HepG2 (cell line): ENCODE data around the gene RDH11. TPM values are rescaled to one million over a fixed set of nuclear protein-coding genes. Genes with fewer than 3 reads are reported as not detected.

Source experiments
- ARNTL ChIP-seq: sonication (generic); formaldehyde crosslinking; IDR thresholded peaks from 2 replicates; pipeline ENCODE4 v1.4.0; 2020; ENCODE audit warnings: mild to moderate bottlenecking, missing genetic modification reagents
- HDAC1 ChIP-seq: sonication (generic); formaldehyde crosslinking; IDR thresholded peaks from 2 replicates; pipeline ENCODE4 v1.5.1; 2020; ENCODE audit warnings: mild to moderate bottlenecking, missing genetic modification reagents
- HMGXB4 ChIP-seq, 2 experiments: sonication (generic) in 1 of 2; formaldehyde crosslinking in 1 of 2; IDR thresholded peaks; 2 replicates each; pipeline versions ENCODE4 v1.4.0 to v1.6.1; 2018 to 2020; ENCODE audit warnings: missing genetic modification reagents in 2 of 2, borderline replicate concordance in 1 of 2, low read depth in 1 of 2, mild to moderate bottlenecking in 1 of 2, missing biosample characterization in 1 of 2
- HOXA3 ChIP-seq: sonication (generic); formaldehyde crosslinking; IDR thresholded peaks from 2 replicates; pipeline ENCODE4 v1.5.0; 2020; ENCODE audit warnings: missing genetic modification reagents
- KAT8 ChIP-seq: IDR thresholded peaks from 2 replicates; pipeline ENCODE4 v1.6.1; 2016; ENCODE audit warnings: missing genetic modification reagents, missing compliant biosample characterization
- KLF16 ChIP-seq, 2 experiments: sonication (generic) in 1 of 2; formaldehyde crosslinking in 1 of 2; IDR thresholded peaks; 2 replicates each; pipeline versions ENCODE4 v1.6.1 to v1.8.0; 2016 to 2023; ENCODE audit warnings: missing genetic modification reagents in 2 of 2, missing compliant biosample characterization in 1 of 2
- MXD4 ChIP-seq: IDR thresholded peaks from 2 replicates; pipeline ENCODE4 v1.6.1; 2016; ENCODE audit warnings: mild to moderate bottlenecking, missing biosample characterization, missing genetic modification reagents
- MYC ChIP-seq: sonication (generic); formaldehyde crosslinking; IDR thresholded peaks from 2 replicates; pipeline ENCODE4 v1.9.0; 2021; ENCODE audit warnings: missing genetic modification reagents, borderline replicate concordance
- NFATC3 ChIP-seq: sonication (generic); formaldehyde crosslinking; IDR thresholded peaks from 2 replicates; pipeline ENCODE4 v1.5.1; 2020; ENCODE audit warnings: mild to moderate bottlenecking, missing genetic modification reagents
- SOX13 ChIP-seq, 3 experiments: fragments of 450-650 bp in 1 of 3; sonication (generic) in 1 of 3; formaldehyde crosslinking in 1 of 3; IDR thresholded peaks in 2 of 3; conservative IDR thresholded peaks in 1 of 3; 2 replicates each; pipeline versions ENCODE4 v1.5.0 to v1.6.1; 2016 to 2020; ENCODE audit warnings: antibody characterized with exemption in 1 of 3, mild to moderate bottlenecking in 1 of 3, missing compliant biosample characterization in 1 of 3, missing genetic modification reagents in 1 of 3, moderate library complexity in 1 of 3
- STAG1 ChIP-seq: sonication (generic); formaldehyde crosslinking; IDR thresholded peaks from 2 replicates; pipeline ENCODE4 v1.4.0; 2020; ENCODE audit warnings: missing genetic modification reagents
- TEAD2 ChIP-seq: sonication (generic); formaldehyde crosslinking; IDR thresholded peaks from 2 replicates; pipeline ENCODE4 v1.9.0; 2021; ENCODE audit warnings: missing genetic modification reagents
- TFDP2 ChIP-seq: sonication (generic); formaldehyde crosslinking; IDR thresholded peaks from 2 replicates; pipeline ENCODE4 v1.4.0; 2020; ENCODE audit warnings: missing genetic modification reagents
- YEATS2 ChIP-seq: sonication (generic); formaldehyde crosslinking; IDR thresholded peaks from 2 replicates; pipeline ENCODE4 v1.4.0; 2020; ENCODE audit warnings: missing genetic modification reagents, borderline replicate concordance
- ZGPAT ChIP-seq: IDR thresholded peaks from 2 replicates; pipeline ENCODE4 v1.6.1; 2016; ENCODE audit warnings: mild to moderate bottlenecking
- ZKSCAN8 ChIP-seq: IDR thresholded peaks from 2 replicates; pipeline ENCODE4 v1.6.1; 2016; ENCODE audit warnings: borderline replicate concordance, missing genetic modification reagents, missing compliant biosample characterization
- ZNF75D ChIP-seq: sonication (generic); formaldehyde crosslinking; IDR thresholded peaks from 2 replicates; pipeline ENCODE4 v1.8.1; 2023; ENCODE audit warnings: missing genetic modification reagents, mild to moderate bottlenecking, borderline replicate concordance
- polyA plus RNA-seq, 8 experiments: library from polyadenylated mRNA; depleted of rRNA in 3 of 8; stranded (reverse) in 7 of 8; unstranded in 1 of 8; fragments of >200 nt; fragmentation: Illumina TruSeq in 4 of 8; extraction: Trizol in 4 of 8; gene quantifications; 2 replicates each; pipeline versions ENCODE4 v1.2.1 to v1.2.3, GENCODE V29; 2011 to 2016; ENCODE audit warnings: low read depth in 4 of 8, missing spikeins in 1 of 8, mixed read lengths in 1 of 8; ENCODE audit not compliant: insufficient read depth in 1 of 8
- total RNA-seq, 5 experiments: library from RNA; depleted of rRNA; stranded (reverse); fragments of >200 nt; fragmentation: Illumina TruSeq; extraction: Trizol; gene quantifications; 2 replicates each; pipeline ENCODE4 v1.2.3, GENCODE V29; 2016; ENCODE audit warnings: low read depth in 1 of 5
- TF ChIP-seq, protein P1 (sequence below): IDR thresholded peaks from 2 replicates; pipeline ENCODE4 v1.4.0; 2020; ENCODE audit warnings: mild to moderate bottlenecking, missing genetic modification reagents

The RDH11 gene
- total and polyA plus RNA-seq, 2 of the 13 experiments (the other 11 are each of a cell fraction or from before 2014, with no cell fraction given) = 106 to 131 TPM

DNA sequence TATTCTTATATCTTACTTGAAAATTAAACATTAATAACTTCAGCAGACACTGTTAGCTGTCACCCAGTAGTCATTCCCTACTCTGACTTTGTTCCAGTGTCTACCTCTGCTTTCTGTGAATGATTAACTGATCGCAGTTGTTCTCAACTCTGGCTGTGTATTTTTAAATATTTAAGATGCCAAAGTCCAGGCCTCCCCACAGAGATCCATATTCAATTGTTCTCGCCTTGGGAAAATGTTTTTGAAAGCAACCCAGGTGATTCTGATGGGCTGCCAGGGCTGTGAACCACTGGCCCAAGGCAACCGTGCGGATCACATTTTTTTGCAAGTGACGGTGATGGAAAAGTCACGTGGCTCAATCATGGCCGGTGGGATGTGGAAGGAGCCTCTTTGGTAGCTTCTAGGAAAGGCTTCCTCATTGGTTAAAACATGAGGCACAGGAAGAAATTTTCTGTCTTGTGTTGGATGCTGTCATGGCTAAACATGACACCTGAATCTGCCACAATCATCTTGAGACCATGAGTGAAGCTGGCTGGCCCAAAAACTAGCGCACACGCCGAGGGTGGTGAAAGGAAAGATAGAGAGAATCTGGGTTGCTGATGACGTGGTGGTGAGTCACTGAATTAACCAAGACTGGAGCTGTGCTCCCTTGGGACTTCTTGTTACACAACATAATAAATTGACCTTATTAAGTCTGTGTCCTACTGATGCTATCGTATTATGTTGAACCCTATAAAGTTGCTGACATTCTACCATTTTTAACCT is 43.4 kb upstream of the RDH11 start (continued):
- TF ChIP-seq HDAC1 (CRISPR knock-in tag) (peak; percentile 62), HMGXB4 (CRISPR knock-in tag; IDR thresholded peaks at IDR 0.05; ENCODE audit: borderline replicate concordance in 1 of 2, low read depth in 1 of 2) (peak in 1 of 2 experiments; percentile 27; a peak in 1 of 4 replicates), ZNF75D (no peak), TFDP2 (peak; percentile 60; the same call in 1 of the 2 replicates), KLF16 (CRISPR knock-in tag; IDR thresholded peaks at IDR 0.05) (peak in 1 of 2 experiments; percentile 25; a peak in 1 of 4 replicates), ARNTL (CRISPR knock-in tag) (peak; percentile 95), NFATC3 (no peak), KAT8 (CRISPR knock-in tag) (peak; percentile 29; the same call in 1 of the 2 replicates), ZKSCAN8 (CRISPR knock-in tag) (0 out of 2 replicates have a peak, but pooled peaks have one; percentile 20), YEATS2 (CRISPR knock-in tag) (no peak), STAG1 (CRISPR knock-in tag) (no peak), TEAD2 (CRISPR knock-in tag) (no peak), MYC (CRISPR knock-in tag) (peak; percentile 56; the same call in 1 of the 2 replicates), HOXA3 (peak; percentile 66), SOX13 (IDR thresholded peaks at IDR 0.05) (peak; percentile 76), SOX13 (CRISPR knock-in tag; conservative IDR thresholded peaks at IDR 0.05 in 1 of 2, IDR thresholded peaks at IDR 0.05 in 1 of 2) (peak in 1 of 2 experiments; percentile 99; a peak in 2 of 4 replicates), ZGPAT (peak; percentile 86), MXD4 (peak; percentile 76)
- TF ChIP-seq, protein P1, sequence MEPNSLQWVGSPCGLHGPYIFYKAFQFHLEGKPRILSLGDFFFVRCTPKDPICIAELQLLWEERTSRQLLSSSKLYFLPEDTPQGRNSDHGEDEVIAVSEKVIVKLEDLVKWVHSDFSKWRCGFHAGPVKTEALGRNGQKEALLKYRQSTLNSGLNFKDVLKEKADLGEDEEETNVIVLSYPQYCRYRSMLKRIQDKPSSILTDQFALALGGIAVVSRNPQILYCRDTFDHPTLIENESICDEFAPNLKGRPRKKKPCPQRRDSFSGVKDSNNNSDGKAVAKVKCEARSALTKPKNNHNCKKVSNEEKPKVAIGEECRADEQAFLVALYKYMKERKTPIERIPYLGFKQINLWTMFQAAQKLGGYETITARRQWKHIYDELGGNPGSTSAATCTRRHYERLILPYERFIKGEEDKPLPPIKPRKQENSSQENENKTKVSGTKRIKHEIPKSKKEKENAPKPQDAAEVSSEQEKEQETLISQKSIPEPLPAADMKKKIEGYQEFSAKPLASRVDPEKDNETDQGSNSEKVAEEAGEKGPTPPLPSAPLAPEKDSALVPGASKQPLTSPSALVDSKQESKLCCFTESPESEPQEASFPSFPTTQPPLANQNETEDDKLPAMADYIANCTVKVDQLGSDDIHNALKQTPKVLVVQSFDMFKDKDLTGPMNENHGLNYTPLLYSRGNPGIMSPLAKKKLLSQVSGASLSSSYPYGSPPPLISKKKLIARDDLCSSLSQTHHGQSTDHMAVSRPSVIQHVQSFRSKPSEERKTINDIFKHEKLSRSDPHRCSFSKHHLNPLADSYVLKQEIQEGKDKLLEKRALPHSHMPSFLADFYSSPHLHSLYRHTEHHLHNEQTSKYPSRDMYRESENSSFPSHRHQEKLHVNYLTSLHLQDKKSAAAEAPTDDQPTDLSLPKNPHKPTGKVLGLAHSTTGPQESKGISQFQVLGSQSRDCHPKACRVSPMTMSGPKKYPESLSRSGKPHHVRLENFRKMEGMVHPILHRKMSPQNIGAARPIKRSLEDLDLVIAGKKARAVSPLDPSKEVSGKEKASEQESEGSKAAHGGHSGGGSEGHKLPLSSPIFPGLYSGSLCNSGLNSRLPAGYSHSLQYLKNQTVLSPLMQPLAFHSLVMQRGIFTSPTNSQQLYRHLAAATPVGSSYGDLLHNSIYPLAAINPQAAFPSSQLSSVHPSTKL (CRISPR knock-in tag) = peak; percentile 74; the same call in 1 of the 2 replicates
